Fibroblast of the aortic adventitia (primary cell): Measurements from ENCODE around the gene NDUFA6. TPM values are rescaled to one million over a fixed set of nuclear protein-coding genes. Genes with fewer than 3 reads are reported as not detected.

Source experiments
- DNase-seq: peaks from one replicate; pipeline ENCODE4 v3.0.0-alpha.2; 2010; ENCODE audit warnings: low read depth
- H3K4me3 ChIP-seq: 2 replicates; pipeline ENCODE4 v1.5.1; 2011; ENCODE audit warnings: low read depth, mild to moderate bottlenecking, control low read depth, low read length, moderate library complexity
- total RNA-seq: library from RNA; depleted of rRNA; stranded (reverse); fragments of >200 nt; gene quantifications from 2 replicates; pipeline ENCODE4 v1.2.3, GENCODE V29; 2012; ENCODE audit warnings: low replicate concordance
- TF ChIP-seq, protein P1 (sequence below): IDR thresholded peaks from 2 replicates; pipeline ENCODE4 v1.5.1; 2011; ENCODE audit warnings: mild to moderate bottlenecking, low read length, control low read depth, inconsistent platforms; ENCODE audit not compliant: insufficient read depth

NDUFA6 gene
- total RNA-seq, 1 donor, result 51.2 TPM

GRCh38 chr22:42067671-42068251 lies 22.8 kb downstream of the NDUFA6 start:
- H3K4me3 ChIP-seq, result no peak overlapping the region
- no peak for DNase-seq
- TF ChIP-seq, protein P1, sequence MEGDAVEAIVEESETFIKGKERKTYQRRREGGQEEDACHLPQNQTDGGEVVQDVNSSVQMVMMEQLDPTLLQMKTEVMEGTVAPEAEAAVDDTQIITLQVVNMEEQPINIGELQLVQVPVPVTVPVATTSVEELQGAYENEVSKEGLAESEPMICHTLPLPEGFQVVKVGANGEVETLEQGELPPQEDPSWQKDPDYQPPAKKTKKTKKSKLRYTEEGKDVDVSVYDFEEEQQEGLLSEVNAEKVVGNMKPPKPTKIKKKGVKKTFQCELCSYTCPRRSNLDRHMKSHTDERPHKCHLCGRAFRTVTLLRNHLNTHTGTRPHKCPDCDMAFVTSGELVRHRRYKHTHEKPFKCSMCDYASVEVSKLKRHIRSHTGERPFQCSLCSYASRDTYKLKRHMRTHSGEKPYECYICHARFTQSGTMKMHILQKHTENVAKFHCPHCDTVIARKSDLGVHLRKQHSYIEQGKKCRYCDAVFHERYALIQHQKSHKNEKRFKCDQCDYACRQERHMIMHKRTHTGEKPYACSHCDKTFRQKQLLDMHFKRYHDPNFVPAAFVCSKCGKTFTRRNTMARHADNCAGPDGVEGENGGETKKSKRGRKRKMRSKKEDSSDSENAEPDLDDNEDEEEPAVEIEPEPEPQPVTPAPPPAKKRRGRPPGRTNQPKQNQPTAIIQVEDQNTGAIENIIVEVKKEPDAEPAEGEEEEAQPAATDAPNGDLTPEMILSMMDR, result no peak

DNA sequence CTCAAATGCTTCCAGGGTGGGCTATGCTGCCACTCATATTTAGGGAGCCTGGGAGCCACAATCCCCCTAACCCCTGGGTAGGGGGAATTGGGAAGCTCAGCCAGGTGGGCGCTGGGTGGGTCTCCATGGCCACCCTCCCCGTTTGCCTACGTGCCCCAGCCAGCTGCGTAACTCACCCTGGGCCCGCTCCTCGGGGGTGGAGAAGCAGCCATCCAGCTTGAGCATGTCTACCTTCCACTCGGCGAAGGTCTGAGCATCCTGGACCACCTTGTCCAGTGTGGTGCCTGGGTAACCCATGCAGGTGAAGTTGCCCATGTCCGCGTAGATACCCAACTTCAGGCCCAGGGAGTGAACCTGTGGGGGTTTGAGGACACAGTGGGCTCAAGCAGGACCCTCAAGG lies 23.6 kb downstream of the NDUFA6 start:
- H3K4me3 ChIP-seq, result no peak overlapping the region
- DNase-seq, result no peak
- TF ChIP-seq, protein P1, result no peak

DNA sequence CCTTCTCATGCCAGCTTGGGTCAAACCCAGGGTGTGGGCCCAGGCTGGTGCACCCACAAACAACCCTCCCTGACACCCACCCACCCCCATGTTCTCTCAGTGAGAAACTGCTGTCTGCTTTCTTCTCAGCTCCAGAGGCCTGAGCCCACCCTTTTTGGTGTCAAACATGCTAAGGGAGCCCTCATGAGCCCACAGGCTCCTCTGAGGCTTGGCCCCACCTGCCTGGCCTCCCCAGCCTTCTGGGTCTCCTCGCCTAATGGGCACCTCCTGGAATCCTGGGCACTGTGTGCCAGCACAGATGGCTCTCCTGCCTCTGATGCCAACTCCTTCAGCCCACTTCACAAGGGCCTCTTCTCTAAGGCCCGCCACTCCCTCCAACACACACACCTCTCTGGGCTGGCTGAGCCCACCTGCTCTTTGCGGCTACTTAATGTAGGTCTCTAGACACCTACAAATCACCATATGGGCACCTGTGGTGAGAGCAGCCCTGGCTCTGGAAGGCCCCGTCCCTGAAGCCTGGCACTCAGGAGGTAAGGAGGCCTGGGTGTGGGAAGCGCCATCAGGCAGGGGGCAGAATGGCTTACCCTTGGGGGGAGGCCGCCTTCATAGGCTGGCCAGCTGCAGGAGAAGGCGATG lies 24.3 kb downstream of the NDUFA6 start:
- no peak for DNase-seq
- TF ChIP-seq, protein P1, result no peak
- no peak overlapping the region for H3K4me3 ChIP-seq

GRCh38 chr22:42065438-42066125 lies 25.0 kb downstream of the NDUFA6 start:
- no peak overlapping the region for H3K4me3 ChIP-seq
- DNase-seq, result no peak
- TF ChIP-seq, protein P1, result no peak

DNA sequence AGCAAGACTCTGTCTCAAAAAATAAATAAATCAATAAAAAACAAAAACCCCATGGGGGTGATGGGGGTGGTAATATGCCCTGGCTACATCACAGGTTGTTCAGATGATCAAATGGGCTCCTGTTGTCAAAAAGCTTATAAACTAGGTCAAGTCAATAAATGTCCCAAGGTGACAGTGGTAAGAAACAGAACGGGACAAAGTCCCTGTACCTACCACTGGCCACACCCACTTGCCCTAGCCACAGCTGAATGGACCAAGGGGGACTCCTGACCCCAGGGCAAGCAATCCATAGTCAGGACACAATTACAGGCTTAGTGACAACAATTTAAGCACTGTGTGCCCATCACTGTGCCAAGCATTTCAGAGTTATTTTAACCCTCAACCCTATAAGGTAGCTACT lies 25.9 kb downstream of the NDUFA6 start:
- TF ChIP-seq, protein P1, result no peak
- no peak overlapping the region for H3K4me3 ChIP-seq
- no peak for DNase-seq

DNA sequence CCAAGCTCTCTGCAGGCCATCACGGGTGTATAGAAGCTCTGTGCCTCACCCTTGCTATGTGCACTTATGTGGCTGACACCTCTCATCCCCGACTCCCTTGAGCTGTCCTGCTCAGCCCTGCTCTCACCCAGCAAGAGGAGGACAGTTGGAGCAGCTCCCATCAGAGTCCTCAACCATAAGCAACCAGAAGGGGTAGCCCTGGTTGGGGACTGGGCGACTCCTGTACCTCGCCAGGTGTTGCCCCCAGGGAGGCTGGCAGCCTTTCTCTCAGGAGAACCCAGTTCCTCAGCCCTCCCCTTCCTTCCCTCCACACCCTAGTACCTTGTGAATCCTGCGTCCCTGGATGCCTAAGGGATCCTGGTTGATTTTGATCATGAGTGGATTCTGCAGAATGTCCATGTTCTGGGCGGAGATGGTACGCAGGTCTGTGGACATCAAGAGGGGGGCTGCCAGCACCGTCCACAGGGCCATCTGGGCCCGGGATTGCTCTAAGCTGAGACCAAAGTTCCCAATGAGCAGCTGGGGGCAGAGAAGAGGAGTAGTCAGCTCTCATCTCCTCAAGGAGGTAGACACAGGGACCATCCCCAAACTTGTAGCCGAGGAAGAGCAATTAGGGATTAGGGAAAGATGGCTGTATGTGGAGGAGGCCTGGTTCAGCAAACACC lies 27.9 kb downstream of the NDUFA6 start:
- DNase-seq, result no peak
- TF ChIP-seq, protein P1, result no peak
- H3K4me3 ChIP-seq, result no peak overlapping the region
